Vagina (tissue), 2 donors: Measurements from ENCODE around the gene PLEKHG7.

Source experiments
- CTCF ChIP-seq, 3 experiments: fragments of 450-650 bp in 2 of 3; fragments of 200-600 bp in 1 of 3; sonication (generic) in 1 of 3; IDR thresholded peaks; one replicate each; pipeline ENCODE4 v1.5.1; 2017 to 2019; ENCODE audit warnings: antibody characterized with exemption in 3 of 3, mild to moderate bottlenecking in 2 of 3, moderate library complexity in 2 of 3
- POLR2A ChIP-seq, 2 donors: fragments of 450-650 bp; IDR thresholded peaks; one replicate each; pipeline ENCODE4 v1.6.1; 2017; ENCODE audit warnings: antibody characterized with exemption in 2 of 2, mild to moderate bottlenecking in 2 of 2, moderate library complexity in 2 of 2
- POLR2AphosphoS5 ChIP-seq, 2 donors: sonication (generic); formaldehyde crosslinking; IDR thresholded peaks; one replicate each; pipeline ENCODE4 v1.9.0; 2017; ENCODE audit warnings: antibody characterized with exemption in 2 of 2, mild to moderate bottlenecking in 2 of 2, low read depth in 1 of 2; ENCODE audit not compliant: insufficient read depth in 1 of 2

GRCh38 chr12:92740411-92740810, 37.6 kb downstream of the PLEKHG7 start:
- TF ChIP-seq CTCF (IDR thresholded peaks at IDR 0.05) (no peak), POLR2A (IDR thresholded peaks at IDR 0.05) (no peak), POLR2AphosphoS5 (IDR thresholded peaks at IDR 0.05; ENCODE audit: insufficient read depth in 1 of 2, low read depth in 1 of 2) (no peak)
